SK-N-SH (cell line): ENCODE data around the gene CHD1. TPM values are rescaled to one million over a fixed set of nuclear protein-coding genes. Genes with fewer than 3 reads are reported as not detected.

Source experiments
- CTCF ChIA-PET: fragments of 300-600, 350-600 bp; formaldehyde crosslinking; extraction: SDS; loops from one replicate; lab custom pipeline; 2021; lab: Yijun Ruan, JAX
- POLR2A ChIA-PET: fragments of 350-600 bp; sonication (Branson Sonifier 250); formaldehyde crosslinking; extraction: SDS; loops from one replicate; lab custom pipeline; 2020; ENCODE audit warnings: antibody characterized with exemption, inconsistent platforms; lab: Yijun Ruan, JAX
- DNase-seq: peaks from one replicate; pipeline ENCODE4 v3.0.0; 2012
- H2AFZ ChIP-seq: fragments of 200-600 bp; sonication (generic); 2 replicates; pipeline ENCODE4 v1.8.1; 2016; ENCODE audit warnings: antibody characterized with exemption, mild to moderate bottlenecking, low read depth
- H3F3A ChIP-seq: fragments of 200-600 bp; sonication (generic); replicated peaks from 2 replicates; pipeline ENCODE3; 2016; ENCODE audit warnings: antibody characterized with exemption, mild to moderate bottlenecking; ENCODE audit not compliant: insufficient read depth
- H3K27ac ChIP-seq, 2 experiments: fragments of 200-500 bp in 1 of 2; fragments of 200-600 bp in 1 of 2; sonication (Bioruptor generic) in 1 of 2; sonication (generic), shearing (Covaris generic) in 1 of 2; 2 replicates each; pipeline versions ENCODE4 v1.5.1 to v1.6.1; 2014 to 2016; ENCODE audit warnings: low read depth in 2 of 2, inconsistent platforms in 1 of 2, low read length in 1 of 2, mild to moderate bottlenecking in 1 of 2, mixed read lengths in 1 of 2
- H3K27me3 ChIP-seq: fragments of 200-600 bp; sonication (generic), shearing (Covaris generic); 2 replicates; pipeline ENCODE4 v1.6.1; 2016; ENCODE audit warnings: mixed run types; ENCODE audit not compliant: insufficient read depth
- H3K36me3 ChIP-seq, 2 experiments: fragments of 200-500 bp in 1 of 2; fragments of 200-600 bp in 1 of 2; sonication (Bioruptor generic) in 1 of 2; sonication (generic) in 1 of 2; replicated peaks in 1 of 2; 2 replicates each; pipeline versions ENCODE3 to v1.5.1; 2014 to 2016; ENCODE audit warnings: low read length in 1 of 2, mild to moderate bottlenecking in 1 of 2; ENCODE audit not compliant: insufficient read depth in 2 of 2, control insufficient read depth in 1 of 2
- H3K4me1 ChIP-seq, 2 experiments: fragments of 200-500 bp in 1 of 2; fragments of 200-600 bp in 1 of 2; sonication (Bioruptor generic) in 1 of 2; sonication (generic), shearing (Covaris generic) in 1 of 2; 2 replicates each; pipeline versions ENCODE4 v1.5.1 to v1.6.1; 2014 to 2016; ENCODE audit warnings: low read depth in 1 of 2, low read length in 1 of 2, mixed run types in 1 of 2; ENCODE audit not compliant: insufficient read depth in 2 of 2, control insufficient read depth in 1 of 2
- H3K4me2 ChIP-seq: fragments of 200-600 bp; sonication (generic), shearing (Covaris generic); 2 replicates; pipeline ENCODE4 v1.6.1; 2017; ENCODE audit warnings: mixed run types
- H3K4me3 ChIP-seq, 2 experiments: fragments of 200-500 bp in 1 of 2; fragments of 200-600 bp in 1 of 2; sonication (Bioruptor generic) in 1 of 2; sonication (generic), shearing (Covaris generic) in 1 of 2; 2 replicates each; pipeline versions ENCODE4 v1.5.1 to v1.8.1; 2014 to 2016; ENCODE audit warnings: low read depth in 2 of 2, inconsistent platforms in 1 of 2, low read length in 1 of 2, mild to moderate bottlenecking in 1 of 2, mixed read lengths in 1 of 2, moderate library complexity in 1 of 2
- H3K79me2 ChIP-seq: fragments of 200-600 bp; sonication (generic); 2 replicates; pipeline ENCODE4 v1.8.1; 2017; ENCODE audit warnings: mild to moderate bottlenecking; ENCODE audit not compliant: insufficient read depth
- H3K9ac ChIP-seq: fragments of 200-600 bp; sonication (generic); 2 replicates; pipeline ENCODE4 v1.6.1; 2017; ENCODE audit warnings: mixed run types
- H3K9me2 ChIP-seq: fragments of 200-600 bp; sonication (generic); 2 replicates; pipeline ENCODE4 v1.6.1; 2017; ENCODE audit warnings: mixed run types
- H3K9me3 ChIP-seq: fragments of 200-600 bp; sonication (generic); 2 replicates; pipeline ENCODE4 v1.6.1; 2017; ENCODE audit warnings: mixed run types, mild to moderate bottlenecking, moderate library complexity
- H4K20me1 ChIP-seq: fragments of 200-600 bp; sonication (generic); 2 replicates; pipeline ENCODE4 v1.6.1; 2017; ENCODE audit warnings: mild to moderate bottlenecking, mixed run types; ENCODE audit not compliant: insufficient read depth
- CTCF ChIP-seq: fragments of 200-600 bp; sonication (generic); IDR thresholded peaks from 2 replicates; pipeline ENCODE4 v1.6.1; 2017; ENCODE audit warnings: antibody characterized with exemption, mild to moderate bottlenecking, moderate library complexity
- ELF1 ChIP-seq: IDR thresholded peaks from 2 replicates; pipeline ENCODE4 v1.4.0; 2012
- EZH2phosphoT487 ChIP-seq: fragments of 200-600 bp; sonication (generic); IDR thresholded peaks from 2 replicates; pipeline ENCODE4 v1.6.1; 2017; ENCODE audit warnings: low read depth, mixed run types, mild to moderate bottlenecking, antibody characterized with exemption, moderate library complexity, borderline replicate concordance
- FOSL2 ChIP-seq: IDR thresholded peaks from 2 replicates; pipeline ENCODE4 v1.4.0; 2012; ENCODE audit warnings: low read depth, mild to moderate bottlenecking, moderate library complexity, borderline replicate concordance
- FOXM1 ChIP-seq: IDR thresholded peaks from 2 replicates; pipeline ENCODE4 v1.4.0; 2012; ENCODE audit warnings: low read depth, mild to moderate bottlenecking
- JUND ChIP-seq: IDR thresholded peaks from 2 replicates; pipeline ENCODE4 v1.4.0; 2012
- MXI1 ChIP-seq: IDR thresholded peaks from 2 replicates; pipeline ENCODE4 v1.6.1; 2012; ENCODE audit warnings: mild to moderate bottlenecking, low read depth, low read length, improper control_type of control experiment
- PBX3 ChIP-seq: IDR thresholded peaks from 2 replicates; pipeline ENCODE4; 2012
- POLR2AphosphoS5 ChIP-seq: IDR thresholded peaks from 2 replicates; pipeline ENCODE4 v1.6.1; 2012; ENCODE audit warnings: low read depth, low read length
- RCOR1 ChIP-seq: fragments of 150-350 bp; IDR thresholded peaks from 2 replicates; pipeline ENCODE4 v1.6.1; 2017; ENCODE audit warnings: antibody characterized with exemption, low read length
- RXRA ChIP-seq: IDR thresholded peaks from 2 replicates; pipeline ENCODE4 v1.4.0; 2012; ENCODE audit warnings: low read depth, mild to moderate bottlenecking, borderline replicate concordance
- TAF1 ChIP-seq: IDR thresholded peaks from 2 replicates; pipeline ENCODE4 v1.6.1; 2012; ENCODE audit warnings: low read depth, mild to moderate bottlenecking, low read length, moderate library complexity, borderline replicate concordance
- TCF12 ChIP-seq: IDR thresholded peaks from 2 replicates; pipeline ENCODE4 v1.4.0; 2012
- USF1 ChIP-seq: IDR thresholded peaks from 2 replicates; pipeline ENCODE4 v1.4.0; 2012; ENCODE audit warnings: low read depth, borderline replicate concordance
- USF2 ChIP-seq: fragments of 150-350 bp; IDR thresholded peaks from 2 replicates; pipeline ENCODE4 v1.6.1; 2017; ENCODE audit warnings: antibody characterized with exemption, low read length, low read depth, borderline replicate concordance
- ZBTB33 ChIP-seq: IDR thresholded peaks from 2 replicates; pipeline ENCODE4 v1.4.0; 2012; ENCODE audit warnings: low read depth, borderline replicate concordance
- WGBS: methylation state at CpG from one replicate; pipeline ENCODE4 v1.1.6; 2017; ENCODE audit warnings: low lambda C conversion rate; 5-methylcytosine and 5-hydroxymethylcytosine counted together
- polyA plus RNA-seq, 3 experiments: library from polyadenylated mRNA; depleted of rRNA; stranded (reverse); fragments of >200 nt; gene quantifications; 2 replicates each; pipeline ENCODE4 v1.2.3, GENCODE V29; 2012

Gene CHD1
- polyA plus RNA-seq, 1 of the 3 experiments (the other 2 are of a cell fraction) = 12.4 TPM

GRCh38 chr5:98975682-98976407 is 47.0 kb upstream of the CHD1 start (continued):
- TF ChIP-seq FOSL2 = no peak
- no peak for TF ChIP-seq RCOR1
- TF ChIP-seq POLR2AphosphoS5 = no peak
- no peak for TF ChIP-seq ELF1

- Histone ChIP-seq H3K27me3 (no peaks in the 10 kb centered on the region), H3K4me3 (no peak overlapping the region), H2AFZ (no peak overlapping the region), H3K9me2 (no peaks in the 10 kb centered on the region)
- WGBS = 88% methylated on average over 2 of the region's 2 CpGs
- TF ChIP-seq USF2 = no peak
- TF ChIP-seq EZH2phosphoT487 = no peak
- TF ChIP-seq ZBTB33 = no peak
- TF ChIP-seq TCF12 = no peak
- TF ChIP-seq PBX3 = no peak
- TF ChIP-seq TAF1 = no peak
- TF ChIP-seq USF1 = no peak
- TF ChIP-seq MXI1 = no peak
- no peak for TF ChIP-seq CTCF
- TF ChIP-seq JUND = no peak
- no peak for TF ChIP-seq FOXM1
- no peak for TF ChIP-seq POLR2AphosphoS5
- no peak for TF ChIP-seq RXRA
- TF ChIP-seq, all 33 proteins: peak for 0
- Histone ChIP-seq H3F3A (no peaks in the 10 kb centered on the region), H3K9me3 (no peaks in the 10 kb centered on the region), H3K9ac (no peak overlapping the region), H3K36me3 (no peaks in the 10 kb centered on the region), H3K4me1 (no peaks in the 10 kb centered on the region), H4K20me1 (no peaks in the 10 kb centered on the region), H3K79me2 (no peaks in the 10 kb centered on the region), H3K27ac (no peak overlapping the region), H3K4me2 (no peak overlapping the region)
- CTCF ChIA-PET = no interaction called here
- POLR2A ChIA-PET = no interaction called here
- DNase-seq = no peak
Observed at GRCh38 chr5:98975223-98975622, 46.4 kb upstream of the CHD1 start.
